HG03280 (cell line): ENCODE results near the gene LRRN3.

Source experiments
- ATAC-seq: cut with Tn5 transposase; IDR thresholded peaks from one replicate; pipeline ENCODE4 v1.9.1; 2021; ENCODE audit warnings: mild to moderate bottlenecking, moderate library complexity; ENCODE audit not compliant: unreplicated experiment

Gene LRRN3

DNA sequence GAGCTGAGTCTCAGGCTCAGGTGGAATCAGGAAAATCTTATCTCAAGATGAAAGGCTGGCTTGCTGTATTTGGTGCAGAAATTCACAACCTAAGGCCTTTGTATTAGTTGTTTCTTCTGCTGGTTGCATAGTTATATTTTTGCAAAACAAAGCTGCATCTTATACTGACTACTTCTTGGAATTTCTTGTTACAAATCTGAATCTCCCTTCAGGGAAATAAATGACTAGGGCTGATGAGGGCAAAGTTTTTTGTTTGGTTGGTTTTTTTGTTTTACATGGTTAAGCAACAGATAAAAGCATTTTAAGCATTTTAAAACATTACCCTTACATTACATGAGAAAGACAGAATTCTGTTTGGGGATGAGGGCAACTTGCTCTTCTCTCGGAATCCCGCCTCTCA is 13.9 kb upstream of the LRRN3 start:
- ATAC-seq, result no peak

DNA sequence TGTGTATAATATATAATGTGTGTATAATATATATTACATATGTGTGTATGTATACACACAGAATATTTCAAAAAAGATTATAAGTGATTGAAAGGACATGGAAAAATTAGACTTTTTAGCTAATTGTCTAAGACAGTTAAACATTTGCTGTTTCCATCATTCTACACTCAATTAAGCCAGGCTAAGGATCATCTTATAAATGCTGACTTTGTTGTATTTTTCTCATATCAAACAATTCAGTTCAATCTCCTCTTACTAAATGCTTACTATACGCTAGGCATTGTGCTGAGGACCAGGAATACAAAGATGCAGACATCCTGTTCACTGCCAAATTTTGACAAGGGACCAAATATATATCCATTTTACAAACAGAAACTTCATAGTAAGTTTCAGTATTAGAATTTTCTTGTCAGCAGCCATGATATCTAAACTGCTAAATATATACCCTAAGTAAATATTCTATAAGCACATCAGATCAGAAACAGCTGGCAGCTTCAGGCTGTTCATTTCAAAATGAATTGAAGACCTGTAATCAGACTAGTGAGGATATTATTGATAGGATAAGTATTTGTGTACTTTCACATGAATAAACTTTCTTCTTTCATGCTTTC is 10.3 kb upstream of the LRRN3 start:
- ATAC-seq, result no peak

DNA sequence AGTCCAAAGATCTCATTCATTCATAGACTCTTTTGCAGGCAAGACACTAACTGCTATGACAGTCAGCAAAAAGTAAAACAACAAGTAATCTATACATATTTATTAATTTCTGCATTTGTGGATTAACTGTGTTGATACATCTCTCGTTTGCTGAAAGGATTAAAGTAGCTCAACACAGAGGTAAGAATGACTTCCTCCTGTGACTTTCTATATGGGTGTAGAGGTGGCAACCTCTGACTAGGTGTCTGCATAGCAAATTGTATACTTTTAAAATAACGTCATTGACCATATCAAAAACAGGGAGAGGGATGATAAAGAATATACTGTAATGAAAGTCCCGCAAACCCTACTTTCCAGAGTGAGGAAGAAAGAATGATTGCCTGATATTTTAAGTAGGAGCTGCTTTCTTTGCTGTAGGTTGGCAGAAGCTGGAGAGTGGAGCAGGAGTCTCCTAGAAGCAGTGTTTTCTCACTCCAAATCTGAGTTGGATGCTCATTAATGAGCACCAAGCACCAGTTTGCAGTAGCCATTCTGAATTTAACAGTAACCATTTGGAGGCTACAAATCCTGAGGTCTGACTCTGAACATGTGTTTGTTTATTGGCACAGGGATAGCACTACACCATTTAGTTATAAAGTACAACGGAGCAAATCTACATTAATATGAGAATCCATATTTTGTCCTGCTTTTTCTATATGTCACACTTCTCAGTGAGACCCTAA is 9.2 kb upstream of the LRRN3 start:
- ATAC-seq, result no peak

DNA sequence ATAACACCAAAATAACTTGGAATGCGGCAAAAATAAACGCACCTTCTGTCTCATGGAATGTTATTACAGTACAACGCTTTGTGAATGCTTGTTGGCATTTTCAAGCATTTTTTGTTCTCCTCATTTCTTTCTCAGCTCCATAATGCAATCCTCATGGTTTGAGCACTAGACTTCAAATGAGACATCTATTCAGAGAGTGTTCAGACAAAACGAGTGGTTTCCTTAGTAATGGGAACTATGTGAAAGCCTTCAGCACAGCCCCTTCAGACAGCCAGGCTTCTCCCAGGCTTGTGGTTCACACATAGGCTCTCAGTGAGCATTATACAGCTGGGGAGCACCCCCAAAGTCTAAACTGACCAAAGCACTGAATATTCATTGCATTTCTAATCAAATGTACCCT is 8.6 kb upstream of the LRRN3 start:
- no peak for ATAC-seq

DNA sequence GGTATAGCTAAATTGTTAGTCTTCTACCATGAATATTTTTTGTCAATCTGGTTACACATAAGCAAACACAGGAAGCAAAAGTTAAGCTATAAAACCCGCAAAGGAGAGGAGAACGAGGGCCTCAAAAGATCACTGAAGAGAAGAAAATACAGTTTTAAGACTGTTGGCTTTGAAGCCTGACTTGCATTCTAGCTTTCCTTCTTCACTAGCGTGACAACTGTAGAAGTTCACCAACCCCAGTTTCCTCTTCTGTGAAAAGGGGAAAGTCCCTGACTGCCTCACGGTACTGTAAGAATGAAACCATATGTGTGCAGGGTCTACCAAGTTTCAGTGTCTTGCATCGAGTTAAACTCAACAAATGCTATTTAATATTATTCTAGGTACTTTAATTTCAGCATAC is 7.5 kb upstream of the LRRN3 start:
- peak; percentile 99 for ATAC-seq

DNA sequence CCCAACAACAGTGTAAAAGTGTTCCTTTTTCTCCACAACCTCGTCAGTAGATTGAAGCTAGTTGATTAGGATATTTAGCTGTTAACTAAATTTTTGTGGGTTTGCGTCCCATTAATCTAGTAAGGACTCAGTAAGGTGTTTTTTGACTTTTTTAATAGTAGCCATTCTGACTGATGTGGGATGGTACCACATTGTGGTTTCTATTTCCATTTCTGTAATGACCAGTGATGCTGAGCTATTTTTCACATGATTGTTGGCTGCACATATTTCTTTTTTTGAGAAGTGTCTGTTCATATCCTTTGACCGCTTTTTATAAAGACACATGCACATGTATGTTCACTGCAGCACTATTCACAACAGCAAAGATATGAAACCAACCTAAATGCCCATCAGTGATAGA is 5.6 kb upstream of the LRRN3 start:
- ATAC-seq, result no peak

DNA sequence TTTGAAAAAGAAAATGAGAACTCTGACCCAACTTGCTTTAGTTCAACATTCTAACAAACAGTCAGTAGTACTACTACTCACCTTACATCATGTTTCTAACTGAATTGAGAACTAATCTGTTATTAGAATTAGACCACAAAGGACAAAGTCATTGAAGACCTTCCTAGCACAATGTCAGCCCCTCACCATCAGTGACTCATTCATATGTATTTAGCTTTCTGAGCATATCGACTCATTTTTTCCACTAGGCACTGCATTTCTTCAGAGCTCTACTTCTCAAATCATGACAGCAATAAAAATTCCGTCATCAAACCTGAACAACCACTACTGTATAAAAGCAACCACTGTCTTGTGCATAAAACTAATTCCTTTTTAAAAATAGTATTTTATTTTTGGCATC is 4.4 kb upstream of the LRRN3 start:
- ATAC-seq, result no peak

DNA sequence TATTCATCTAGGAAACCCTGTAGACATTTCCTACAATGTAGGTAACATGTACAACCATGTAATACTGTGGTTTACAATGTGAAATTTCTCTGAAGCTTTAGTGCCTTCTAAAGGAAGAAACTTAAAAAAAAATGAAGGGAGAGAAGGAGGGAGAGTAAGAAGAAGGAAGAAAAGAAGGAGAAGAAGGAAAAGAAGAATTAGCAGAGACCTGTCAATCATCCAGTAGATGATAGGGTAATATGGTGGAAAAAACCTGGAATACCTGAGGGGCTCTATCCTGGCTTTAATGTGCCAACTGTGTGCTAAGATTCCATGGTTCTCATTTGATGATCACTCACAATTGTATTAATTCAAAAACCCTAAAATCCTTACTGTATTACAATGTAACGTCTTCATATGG is 2.6 kb upstream of the LRRN3 start:
- no peak for ATAC-seq

DNA sequence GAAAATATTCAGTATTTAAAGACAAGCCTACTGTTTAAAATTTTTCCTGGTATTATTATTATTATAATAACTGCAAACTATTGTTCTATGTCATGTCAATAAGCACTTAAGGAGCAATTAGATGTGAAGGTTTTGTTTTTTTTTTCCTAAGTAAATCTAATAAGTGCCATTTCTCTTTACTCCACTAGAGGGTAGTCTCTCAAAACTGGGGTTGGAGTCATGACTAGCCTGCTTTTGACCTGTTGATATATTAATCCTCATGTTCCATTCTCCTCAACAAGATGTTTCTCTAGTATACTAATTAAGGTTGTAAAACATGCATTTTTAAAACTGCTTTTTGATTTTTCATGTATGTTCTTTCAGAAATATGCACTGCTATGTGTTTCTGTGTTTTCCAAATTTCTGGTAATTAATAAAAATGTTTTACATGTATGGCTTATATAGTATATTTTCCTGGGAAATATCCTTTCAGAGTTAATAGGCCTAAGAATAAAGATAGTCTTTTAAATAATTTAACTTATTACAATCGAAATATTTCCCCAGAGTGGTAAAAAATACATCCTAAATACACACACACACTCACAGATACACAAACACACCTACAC is 1.0 kb upstream of the LRRN3 start:
- peak; percentile 63 for ATAC-seq

DNA sequence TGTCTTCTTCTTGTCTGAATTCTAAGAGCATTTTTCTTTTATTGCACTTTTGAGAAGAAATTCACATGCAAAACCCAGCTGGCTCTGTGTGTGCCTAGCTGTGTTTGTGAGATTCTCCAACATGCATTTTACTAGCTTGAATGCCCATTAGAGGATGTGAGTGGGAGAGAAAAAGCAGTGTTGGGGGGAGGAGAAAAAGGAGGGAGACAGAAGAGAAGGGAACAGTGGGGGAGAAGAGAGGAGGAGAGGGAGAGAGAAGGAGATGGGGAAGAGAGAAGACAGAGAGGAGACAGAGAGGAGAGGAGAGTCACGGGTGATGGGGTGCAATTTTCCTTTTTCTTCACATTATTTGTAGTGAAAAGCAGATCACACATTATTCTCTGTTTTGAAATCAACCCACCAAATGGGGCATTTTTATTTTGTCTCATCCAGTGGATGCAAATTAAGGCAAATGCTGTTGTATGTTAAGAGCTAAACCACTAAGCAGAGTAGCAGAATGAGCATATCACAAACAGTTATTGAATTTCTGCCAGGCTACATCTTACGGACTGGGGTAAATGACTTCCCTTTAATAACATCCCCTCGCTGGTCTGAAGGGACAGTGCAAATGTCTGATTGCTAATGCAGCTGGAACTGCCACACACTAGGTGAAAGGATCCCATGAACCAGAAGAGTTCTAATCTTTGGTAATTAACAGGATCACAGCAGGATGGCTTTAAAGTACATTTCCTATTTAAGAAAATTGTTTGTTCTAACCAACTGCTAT is 849 bp downstream of the LRRN3 start:
- no peak for ATAC-seq

DNA sequence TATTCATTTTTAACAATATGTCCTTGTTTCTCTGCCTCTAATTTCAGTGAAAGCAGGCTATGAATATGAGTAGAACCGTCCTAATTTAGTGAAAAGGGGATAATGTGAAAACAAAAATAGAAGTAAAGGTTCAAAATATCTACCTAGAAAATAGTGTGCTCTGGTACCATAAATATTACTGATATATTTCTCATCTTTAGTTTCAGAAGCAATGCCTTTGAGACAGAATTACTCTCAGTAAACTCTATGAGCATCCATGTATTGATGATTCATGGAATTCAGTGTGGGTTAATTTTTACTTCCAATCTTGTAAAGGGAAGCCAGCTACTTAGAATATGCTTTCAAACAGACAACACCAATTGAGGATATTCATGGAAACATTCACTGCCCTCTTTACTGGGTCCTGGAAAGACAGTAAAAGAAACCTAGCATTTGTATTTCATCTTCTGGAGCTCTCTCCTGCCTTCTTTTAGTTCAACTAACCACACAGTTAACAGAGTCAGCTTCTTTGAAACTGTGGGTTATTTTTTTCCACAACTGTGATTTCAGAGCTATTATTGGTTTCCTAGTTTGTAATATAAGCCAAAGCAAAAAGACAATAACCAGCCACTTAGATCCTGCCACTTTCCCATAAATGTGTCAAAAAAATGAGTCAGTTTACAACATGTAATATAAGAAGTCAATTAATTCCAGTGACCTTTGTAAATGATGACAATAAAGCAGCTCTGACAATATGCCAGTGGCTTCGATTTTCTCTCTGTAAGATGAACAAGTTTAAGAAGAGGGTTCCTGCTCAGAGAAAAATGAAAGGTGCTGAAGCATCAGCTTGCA is 1.7 kb downstream of the LRRN3 start:
- no peak for ATAC-seq

DNA sequence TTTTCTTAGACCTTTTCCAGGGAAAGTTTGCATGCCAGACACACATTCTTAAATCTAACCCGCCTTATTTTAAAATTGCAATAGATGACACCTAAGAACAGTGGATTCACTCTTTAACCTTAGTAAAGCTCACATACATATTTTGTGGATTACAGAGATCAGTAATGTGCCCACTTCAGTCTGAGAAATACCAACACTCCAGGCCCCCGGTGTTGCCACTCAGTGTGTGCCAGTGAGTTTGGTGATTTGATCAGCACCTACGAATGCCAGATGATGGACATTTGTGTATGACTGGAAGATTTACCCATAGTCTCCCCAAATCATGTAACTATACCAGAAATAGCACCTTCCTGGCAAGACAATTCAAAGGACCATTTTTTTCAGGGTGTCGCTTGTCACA is 2.6 kb downstream of the LRRN3 start:
- ATAC-seq, result no peak

DNA sequence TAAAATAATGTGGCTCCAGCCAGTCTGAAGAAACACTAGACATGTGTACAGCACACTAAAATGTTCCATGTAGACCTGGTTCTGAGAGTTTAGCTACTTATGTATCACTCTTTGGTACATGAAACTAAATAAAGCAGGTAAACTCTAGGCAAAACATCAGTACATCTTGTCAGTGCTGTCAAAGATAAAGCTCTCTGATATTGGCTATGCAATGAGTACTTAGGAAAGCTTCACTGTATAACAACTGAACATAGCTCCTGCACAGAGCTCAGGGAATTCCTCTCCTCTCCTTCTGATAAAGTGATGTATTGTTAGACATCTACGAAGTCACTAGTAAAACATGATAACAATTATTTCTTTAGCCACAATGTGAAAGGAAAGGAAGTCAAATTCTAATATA is 3.5 kb downstream of the LRRN3 start:
- no peak for ATAC-seq

DNA sequence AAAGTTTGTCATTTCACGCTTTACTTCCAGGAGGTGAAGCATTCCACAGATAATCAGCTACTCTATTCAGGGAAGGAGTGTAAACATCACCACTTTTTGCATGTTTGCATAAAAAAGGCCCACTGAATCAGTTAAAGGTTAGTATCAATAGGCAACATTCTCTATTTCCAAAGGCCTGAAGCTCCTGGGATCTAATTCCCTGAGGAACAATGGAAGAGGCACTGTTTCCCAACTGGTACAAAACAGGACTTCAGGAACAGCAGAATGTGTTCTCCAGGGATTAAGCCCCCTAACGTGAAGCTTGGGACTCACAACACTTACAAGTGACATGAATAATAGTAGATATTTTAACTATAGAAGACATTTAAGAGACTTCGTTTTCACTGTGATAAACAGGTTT is 6.1 kb downstream of the LRRN3 start:
- no peak for ATAC-seq

DNA sequence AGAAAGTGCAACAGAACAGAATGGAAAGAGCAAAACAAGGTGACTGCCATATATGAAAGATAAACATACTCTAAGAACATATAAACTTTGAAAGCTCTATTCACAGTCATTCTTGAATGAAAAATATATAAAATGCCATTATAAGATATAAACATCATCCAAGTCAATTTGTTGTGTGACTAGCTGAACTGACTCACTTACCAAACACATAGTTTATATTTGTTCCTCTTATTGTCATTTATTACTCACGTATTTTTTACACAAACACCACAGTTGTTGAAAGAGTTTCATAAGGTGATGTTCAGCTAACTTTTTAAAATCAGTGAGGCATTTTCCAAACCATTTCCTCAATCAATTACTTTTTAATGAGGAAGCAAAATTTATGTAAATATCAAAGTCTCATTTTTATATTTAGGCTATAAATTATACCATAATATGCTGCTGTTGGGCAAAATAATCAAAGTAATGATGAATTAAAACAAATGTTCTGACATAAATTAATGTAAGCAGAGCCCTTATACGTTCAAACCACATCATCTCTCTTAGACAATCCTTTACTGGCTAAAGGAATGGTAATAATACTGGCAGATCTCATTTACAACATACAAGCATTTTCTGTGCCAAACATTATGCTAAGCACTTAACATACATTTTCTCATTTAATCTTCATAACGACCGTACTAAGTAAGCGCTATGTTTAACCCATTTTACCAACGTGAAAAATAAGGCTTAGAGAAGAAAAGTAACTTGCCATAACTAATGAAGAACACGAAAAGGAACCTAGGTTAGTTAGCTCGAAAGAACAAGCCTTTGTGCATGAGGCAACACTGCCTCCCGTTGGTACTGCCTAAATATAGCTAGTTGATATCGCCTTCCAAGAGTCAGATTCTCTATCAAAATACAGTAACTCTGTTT is 7.3 kb downstream of the LRRN3 start:
- ATAC-seq, result peak; percentile 77

DNA sequence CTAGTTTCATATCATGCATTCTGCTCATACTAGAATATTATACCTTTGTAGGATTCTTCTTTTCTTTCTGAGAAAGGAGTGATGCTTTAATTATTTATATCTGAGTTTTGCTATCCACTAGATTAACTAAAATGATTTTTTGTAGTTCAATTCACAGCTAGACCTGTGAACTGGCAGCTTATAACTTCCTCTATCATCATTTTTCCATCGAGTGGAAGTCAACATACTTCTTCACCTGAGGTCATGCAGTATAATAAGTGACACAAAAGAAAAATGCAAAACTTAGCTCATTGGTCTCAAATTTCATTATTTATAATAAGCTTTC is 8.0 kb downstream of the LRRN3 start:
- ATAC-seq, result no peak

DNA sequence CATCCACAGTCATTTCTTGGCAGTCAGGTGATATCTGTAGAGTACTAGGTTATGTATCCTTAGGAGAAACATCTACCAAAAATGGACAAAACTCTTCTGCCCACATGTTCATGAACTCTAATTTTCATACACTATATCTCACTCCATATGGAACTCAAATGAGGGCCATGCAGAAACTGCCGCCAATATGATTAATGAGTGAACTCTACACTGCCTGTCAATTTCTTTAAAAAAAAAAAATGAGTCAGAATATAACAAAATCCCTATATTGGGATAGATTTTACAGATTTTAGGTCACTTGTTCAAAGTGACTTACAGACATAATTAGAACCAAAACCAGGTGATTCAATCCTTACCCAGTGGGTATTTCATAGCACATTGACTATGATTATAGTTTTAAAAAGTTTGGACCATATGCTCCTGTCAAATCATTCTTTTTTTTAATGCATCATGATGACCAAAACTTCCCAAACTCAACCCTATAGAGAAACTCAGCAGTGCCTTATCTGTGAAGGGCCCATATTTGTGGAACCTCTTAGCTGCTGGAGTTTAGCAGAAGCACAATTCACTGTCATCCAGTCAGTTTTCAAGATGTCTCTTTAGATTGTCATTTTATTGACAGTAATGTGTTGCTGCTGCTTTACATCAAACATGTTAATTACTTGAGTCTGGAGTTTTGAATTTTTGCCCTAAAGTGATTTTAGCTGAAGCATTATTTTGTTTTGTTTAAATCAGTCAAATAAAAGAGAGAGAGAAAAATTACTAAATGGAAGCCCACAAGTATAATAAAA is 11.1 kb downstream of the LRRN3 start:
- ATAC-seq, result no peak

DNA sequence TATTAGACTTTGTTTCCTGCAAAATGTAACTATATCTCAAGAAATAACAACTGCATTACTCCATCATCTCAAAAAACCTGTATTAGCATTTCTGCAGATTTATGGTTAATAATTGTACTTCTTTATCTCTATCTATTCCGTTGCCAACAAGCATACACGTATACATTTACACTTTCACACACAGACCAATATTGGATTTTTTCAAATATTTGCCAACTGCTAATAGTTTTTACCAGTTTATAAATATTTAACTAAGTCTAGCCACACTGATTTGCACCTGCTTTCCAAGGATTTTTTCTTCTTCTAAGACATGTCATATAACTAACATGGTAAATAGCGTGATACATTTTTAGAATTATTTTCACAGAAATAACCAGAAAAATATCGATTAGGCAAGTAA is 12.2 kb downstream of the LRRN3 start:
- no peak for ATAC-seq

DNA sequence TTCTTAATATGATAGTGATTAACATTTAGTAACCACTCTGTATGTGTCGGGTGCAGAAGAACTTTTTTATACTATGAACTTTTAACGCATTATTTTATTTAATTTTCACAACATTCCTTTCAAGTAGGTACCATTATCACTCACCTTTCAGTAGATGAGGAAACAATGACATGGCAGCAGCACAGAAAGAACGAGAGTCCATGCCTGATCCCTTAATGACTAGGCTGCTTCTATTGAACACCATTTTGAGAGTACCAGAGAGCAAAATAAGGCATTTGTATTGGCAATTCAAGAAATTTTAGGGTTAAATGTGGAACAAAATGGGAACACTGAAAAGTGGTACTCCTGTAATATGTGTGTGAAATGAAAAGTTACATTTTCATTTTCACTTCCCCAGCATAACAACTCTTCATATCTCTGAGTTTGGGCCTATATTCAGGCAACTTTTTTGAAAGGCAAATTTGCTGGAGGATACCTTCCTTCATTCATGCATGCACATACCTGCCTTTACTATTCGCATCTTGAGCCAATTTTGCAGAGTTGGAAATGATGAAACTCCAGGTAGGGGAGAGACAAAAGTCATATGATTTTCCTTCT is 12.8 kb downstream of the LRRN3 start:
- ATAC-seq, result peak; percentile 59
